Measurements from ENCODE around the gene VAC14. TPM values are rescaled to one million over a fixed set of nuclear protein-coding genes. Genes with fewer than 3 reads are reported as not detected.

Gene VAC14
- total RNA-seq, 2 experiments from 2014 or later: 23.0 to 23.6 TPM

GRCh38 chr16:70764632-70765031, 36.3 kb downstream of the VAC14 start:
- intact Hi-C loops (cut with DNase I, micrococcal nuclease): no loop called here
- Mint-ChIP-seq H3K36me3 (ENCODE audit: low read depth) (peaks cover 63% of the 10 kb centered on the region), H3K9me3 (no peaks in the 10 kb centered on the region), H3K4me1 (ENCODE audit: low read depth) (no peaks in the 10 kb centered on the region), H3K27me3 (no peaks in the 10 kb centered on the region), H3K4me3 (no peak overlapping the region), H3K27ac (no peak overlapping the region)
- POLR2A ChIA-PET: no interaction called here
- no peak overlapping the region for H3K27ac ChIP-seq (ENCODE audit: low read depth in 1 of 2, low read length in 2 of 2)
- no peaks in the 10 kb centered on the region for H3K9me3 ChIP-seq (ENCODE audit: control insufficient read depth in 1 of 2, insufficient read depth in 1 of 2, low read length in 2 of 2)
- DNase-seq: no peak
- no peak for TF ChIP-seq CTCF (IDR thresholded peaks at IDR 0.05)
- no peak overlapping the region for H3K4me3 ChIP-seq (ENCODE audit: low read length)
- CTCF ChIA-PET: no interaction called here
- no peak for ATAC-seq (ENCODE audit: poor library complexity)
- H3K4me1 ChIP-seq (ENCODE audit: insufficient read depth, low read length): no peaks in the 10 kb centered on the region
- H3K27me3 ChIP-seq (ENCODE audit: control insufficient read depth in 1 of 2, insufficient read depth in 2 of 2, low read length in 2 of 2): no peaks in the 10 kb centered on the region
- peaks cover 52% of the 10 kb centered on the region for H3K36me3 ChIP-seq (ENCODE audit: insufficient read depth, low read length)

GRCh38 chr16:70760221-70760620, 40.7 kb downstream of the VAC14 start:
- Mint-ChIP-seq H3K4me1 (ENCODE audit: low read depth) (no peaks in the 10 kb centered on the region), H3K27ac (no peak overlapping the region), H3K36me3 (ENCODE audit: low read depth) (peaks cover 73% of the 10 kb centered on the region), H3K27me3 (no peaks in the 10 kb centered on the region), H3K4me3 (no peak overlapping the region), H3K9me3 (no peaks in the 10 kb centered on the region)
- ChIA-PET POLR2A (no interaction called here), CTCF (no interaction called here)
- ATAC-seq (ENCODE audit: poor library complexity) (no peak), DNase-seq (no peak)
- no peak for TF ChIP-seq CTCF (IDR thresholded peaks at IDR 0.05)
- Histone ChIP-seq H3K4me3 (ENCODE audit: low read length) (no peak overlapping the region), H3K27ac (ENCODE audit: low read depth in 1 of 2, low read length in 2 of 2) (no peak overlapping the region), H3K9me3 (ENCODE audit: control insufficient read depth in 1 of 2, insufficient read depth in 1 of 2, low read length in 2 of 2) (no peaks in the 10 kb centered on the region), H3K36me3 (ENCODE audit: insufficient read depth, low read length) (peaks cover 63% of the 10 kb centered on the region), H3K27me3 (ENCODE audit: control insufficient read depth in 1 of 2, insufficient read depth in 2 of 2, low read length in 2 of 2) (no peaks in the 10 kb centered on the region), H3K4me1 (ENCODE audit: insufficient read depth, low read length) (no peaks in the 10 kb centered on the region)
- intact Hi-C loops (cut with DNase I, micrococcal nuclease): no loop called here

DNA sequence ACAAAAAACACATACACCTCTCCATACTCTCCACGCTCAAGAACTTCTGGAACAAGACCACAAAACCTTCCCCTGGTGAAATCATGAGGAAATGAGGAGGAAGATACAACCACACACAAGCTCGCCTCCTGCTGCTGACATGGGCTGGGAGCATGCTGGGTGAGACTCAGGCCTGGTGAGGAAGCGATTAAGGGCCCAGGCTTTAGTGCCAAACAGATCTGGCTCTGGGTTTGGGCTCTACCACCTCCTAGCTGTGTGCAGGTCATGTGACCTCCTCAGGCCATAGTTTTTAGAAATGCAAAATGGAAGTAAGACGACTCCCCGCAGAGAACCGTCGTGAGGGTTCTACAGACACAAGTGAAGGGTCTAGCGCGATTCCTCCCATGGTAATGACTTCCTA, 41.3 kb downstream of the VAC14 start:
- no peak for TF ChIP-seq CTCF (IDR thresholded peaks at IDR 0.05)
- H3K36me3 ChIP-seq (ENCODE audit: insufficient read depth, low read length): peaks cover 58% of the 10 kb centered on the region
- H3K36me3 Mint-ChIP-seq (ENCODE audit: low read depth): peaks cover 71% of the 10 kb centered on the region

More for the DNA sequence above, 41.3 kb downstream of the VAC14 start:
- POLR2A ChIA-PET: no interaction called here
- no peak overlapping the region for H3K27ac ChIP-seq (ENCODE audit: low read depth in 1 of 2, low read length in 2 of 2)
- ATAC-seq (ENCODE audit: poor library complexity) (no peak), DNase-seq (no peak)
- no peaks in the 10 kb centered on the region for H3K4me1 Mint-ChIP-seq (ENCODE audit: low read depth)
- CTCF ChIA-PET: no interaction called here
- H3K9me3 ChIP-seq (ENCODE audit: control insufficient read depth in 1 of 2, insufficient read depth in 1 of 2, low read length in 2 of 2): no peaks in the 10 kb centered on the region
- H3K4me3 Mint-ChIP-seq: no peak overlapping the region
- H3K4me3 ChIP-seq (ENCODE audit: low read length): no peak overlapping the region
- no peaks in the 10 kb centered on the region for H3K4me1 ChIP-seq (ENCODE audit: insufficient read depth, low read length)
- H3K27me3 Mint-ChIP-seq: no peaks in the 10 kb centered on the region
- H3K9me3 Mint-ChIP-seq: no peaks in the 10 kb centered on the region
- no peak overlapping the region for H3K27ac Mint-ChIP-seq
- intact Hi-C loops (cut with DNase I, micrococcal nuclease): no loop called here
- H3K27me3 ChIP-seq (ENCODE audit: control insufficient read depth in 1 of 2, insufficient read depth in 2 of 2, low read length in 2 of 2): no peaks in the 10 kb centered on the region

Measured in CD4-positive, alpha-beta T cell (primary cell).